Gastrocnemius medialis (tissue), 4 donors: ENCODE data around the gene INPP4B. TPM values are rescaled to one million over a fixed set of nuclear protein-coding genes. Genes with fewer than 3 reads are reported as not detected.

ENCODE experiments used
- ATAC-seq, 2 donors: fragments of 150-250 bp; one replicate each; pipeline ENCODE4 v1.9.1; 2016
- DNase-seq, 2 donors: peaks; one replicate each; pipeline ENCODE4 v3.0.0-alpha.2; 2019
- H3K27ac ChIP-seq, 4 donors: fragments of 200-600 bp; sonication (generic); 1 replicate in 1 of 4; 2 replicates in 3 of 4; pipeline ENCODE4 v1.5.1; 2016 to 2018; ENCODE audit warnings: mild to moderate bottlenecking in 2 of 4, moderate library complexity in 1 of 4
- H3K27me3 ChIP-seq, 3 donors: fragments of 200-600 bp; sonication (generic) in 2 of 3; 1 replicate in 1 of 3; 2 replicates in 2 of 3; pipeline versions ENCODE4 v1.5.1 to v1.6.0; 2016 to 2019; ENCODE audit warnings: mild to moderate bottlenecking in 1 of 3, moderate library complexity in 1 of 3
- H3K36me3 ChIP-seq, 2 donors: fragments of 200-600 bp; sonication (generic) in 1 of 2; one replicate each; pipeline ENCODE4 v1.5.1; 2017 to 2018
- H3K4me1 ChIP-seq, 2 donors: fragments of 200-600 bp; sonication (generic) in 1 of 2; one replicate each; pipeline ENCODE4 v1.5.1; 2016 to 2017; ENCODE audit warnings: mild to moderate bottlenecking in 2 of 2
- H3K4me3 ChIP-seq, 4 donors: fragments of 200-600 bp; sonication (generic) in 3 of 4; 1 replicate in 1 of 4; 2 replicates in 3 of 4; pipeline ENCODE4 v1.5.1; 2016 to 2019; ENCODE audit warnings: mild to moderate bottlenecking in 2 of 4
- H3K9me3 ChIP-seq, 3 donors: fragments of 200-600 bp; sonication (generic) in 2 of 3; 1 replicate in 1 of 3; 2 replicates in 2 of 3; pipeline ENCODE4 v1.5.1; 2016 to 2019
- POLR2A ChIP-seq, 2 donors: fragments of 450-650 bp; IDR thresholded peaks; one replicate each; pipeline ENCODE4 v1.6.1; 2017; ENCODE audit warnings: antibody characterized with exemption in 2 of 2, mild to moderate bottlenecking in 2 of 2, moderate library complexity in 2 of 2
- in situ Hi-C, 4 donors: fragments of 200-750 bp; cut with MboI; loops; one replicate each; pipeline versions ENCODE4 v1.15.0 to v1.8.0; 2017; ENCODE audit warnings: low sequenced_read_pairs in 4 of 4
- intact Hi-C: fragments of 100-400 bp; cut with DNase I; formaldehyde crosslinking; loops from one replicate; pipeline ENCODE4 v1.15.1; 2023; ENCODE audit warnings: low total_unique reads
- total RNA-seq, 4 donors: library from RNA; depleted of rRNA; stranded (reverse); fragments of >200 nt; gene quantifications; one replicate each; pipeline versions ENCODE4 v1.1.0 to v1.2.3, GENCODE V29; 2016
- TF ChIP-seq, protein P1 (sequence below), 5 experiments: fragments of 450-650 bp in 3 of 5; fragments of 200-600 bp in 2 of 5; sonication (generic) in 2 of 5; IDR thresholded peaks in 4 of 5; conservative IDR thresholded peaks in 1 of 5; 1 replicate in 4 of 5; 2 replicates in 1 of 5; pipeline ENCODE4 v1.5.1; 2016 to 2019; ENCODE audit warnings: antibody characterized with exemption in 5 of 5, mild to moderate bottlenecking in 3 of 5, moderate library complexity in 3 of 5

Gene INPP4B
- total RNA-seq, 4 donors from 2014 or later, result 7.5 to 23.6 (median 9.1) TPM

DNA sequence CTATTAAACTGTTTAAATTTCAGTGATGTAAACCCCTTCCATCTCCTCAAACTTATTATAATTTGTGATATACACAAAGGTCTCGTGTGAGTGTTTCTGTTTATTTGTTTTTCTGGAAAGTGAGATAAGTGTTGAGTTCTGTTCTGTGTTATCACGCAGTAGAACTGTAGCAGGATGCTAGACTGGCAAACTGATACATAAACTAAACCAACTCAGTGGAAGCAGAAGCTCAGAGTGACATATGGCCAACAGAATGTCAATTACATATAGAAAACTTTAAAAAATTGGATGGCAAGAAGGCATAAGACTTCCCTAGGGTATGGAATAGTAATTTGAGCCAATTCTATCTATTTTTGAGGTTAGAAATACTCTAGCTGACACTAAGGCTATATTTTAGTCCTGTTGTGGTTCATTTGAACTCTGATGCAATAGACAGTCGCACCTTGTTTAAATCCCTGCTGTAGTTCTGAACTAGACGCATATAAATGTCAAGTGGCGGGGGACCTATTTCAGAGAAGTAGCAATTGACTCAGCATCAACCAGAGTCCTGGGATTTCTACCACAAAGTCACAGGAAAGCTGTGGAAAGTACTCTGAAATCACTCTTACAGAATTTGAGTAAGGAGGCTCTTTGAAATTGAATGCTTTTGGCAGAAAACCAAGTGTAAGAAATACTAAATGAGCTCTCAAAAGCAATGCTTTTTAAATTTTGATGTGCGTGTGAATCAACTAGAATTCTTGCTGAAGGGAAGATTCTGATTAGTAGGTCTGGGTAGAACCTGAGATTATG lies 294.4 kb downstream of the INPP4B start:
- in situ Hi-C loops (no loop called here), intact Hi-C loops (no loop called here)
- Histone ChIP-seq H3K4me3 (no peak overlapping the region), H3K9me3 (no peaks in the 10 kb centered on the region), H3K4me1 (no peaks in the 10 kb centered on the region), H3K27me3 (no peaks in the 10 kb centered on the region), H3K27ac (no peak overlapping the region), H3K36me3 (no peaks in the 10 kb centered on the region)
- ATAC-seq (no peak), DNase-seq (no peak)
- no peak for TF ChIP-seq POLR2A (IDR thresholded peaks at IDR 0.05)
- TF ChIP-seq, protein P1, sequence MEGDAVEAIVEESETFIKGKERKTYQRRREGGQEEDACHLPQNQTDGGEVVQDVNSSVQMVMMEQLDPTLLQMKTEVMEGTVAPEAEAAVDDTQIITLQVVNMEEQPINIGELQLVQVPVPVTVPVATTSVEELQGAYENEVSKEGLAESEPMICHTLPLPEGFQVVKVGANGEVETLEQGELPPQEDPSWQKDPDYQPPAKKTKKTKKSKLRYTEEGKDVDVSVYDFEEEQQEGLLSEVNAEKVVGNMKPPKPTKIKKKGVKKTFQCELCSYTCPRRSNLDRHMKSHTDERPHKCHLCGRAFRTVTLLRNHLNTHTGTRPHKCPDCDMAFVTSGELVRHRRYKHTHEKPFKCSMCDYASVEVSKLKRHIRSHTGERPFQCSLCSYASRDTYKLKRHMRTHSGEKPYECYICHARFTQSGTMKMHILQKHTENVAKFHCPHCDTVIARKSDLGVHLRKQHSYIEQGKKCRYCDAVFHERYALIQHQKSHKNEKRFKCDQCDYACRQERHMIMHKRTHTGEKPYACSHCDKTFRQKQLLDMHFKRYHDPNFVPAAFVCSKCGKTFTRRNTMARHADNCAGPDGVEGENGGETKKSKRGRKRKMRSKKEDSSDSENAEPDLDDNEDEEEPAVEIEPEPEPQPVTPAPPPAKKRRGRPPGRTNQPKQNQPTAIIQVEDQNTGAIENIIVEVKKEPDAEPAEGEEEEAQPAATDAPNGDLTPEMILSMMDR (IDR thresholded peaks at IDR 0.05 in 4 of 5, conservative IDR thresholded peaks at IDR 0.05 in 1 of 5), result no peak

DNA sequence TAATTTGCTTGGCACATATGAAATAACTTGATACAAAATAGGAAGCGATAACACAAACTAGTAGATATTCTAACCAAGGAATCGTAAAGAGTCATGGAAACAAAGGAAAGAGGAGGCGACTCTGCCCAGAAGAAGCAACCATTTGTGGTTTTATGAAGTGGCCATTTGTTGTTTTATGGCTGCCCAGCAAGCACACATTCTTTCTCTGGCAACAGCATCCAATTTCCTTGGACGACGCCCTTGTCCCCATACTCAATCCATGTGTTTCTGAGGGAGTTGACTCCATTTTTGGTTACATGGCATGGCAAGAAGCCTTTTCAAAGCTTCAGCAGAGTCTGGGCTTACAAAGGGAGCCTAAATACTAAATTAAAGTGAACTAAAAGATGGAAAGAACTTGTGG lies 295.1 kb downstream of the INPP4B start:
- Histone ChIP-seq H3K4me1 (no peaks in the 10 kb centered on the region), H3K27ac (no peak overlapping the region), H3K4me3 (no peak overlapping the region), H3K27me3 (no peaks in the 10 kb centered on the region), H3K9me3 (no peaks in the 10 kb centered on the region), H3K36me3 (no peaks in the 10 kb centered on the region)
- in situ Hi-C loops (no loop called here), intact Hi-C loops (no loop called here)
- DNase-seq, result no peak
- TF ChIP-seq POLR2A (IDR thresholded peaks at IDR 0.05), result no peak
- TF ChIP-seq, protein P1 (IDR thresholded peaks at IDR 0.05 in 4 of 5, conservative IDR thresholded peaks at IDR 0.05 in 1 of 5), result no peak
- ATAC-seq, result no peak

DNA sequence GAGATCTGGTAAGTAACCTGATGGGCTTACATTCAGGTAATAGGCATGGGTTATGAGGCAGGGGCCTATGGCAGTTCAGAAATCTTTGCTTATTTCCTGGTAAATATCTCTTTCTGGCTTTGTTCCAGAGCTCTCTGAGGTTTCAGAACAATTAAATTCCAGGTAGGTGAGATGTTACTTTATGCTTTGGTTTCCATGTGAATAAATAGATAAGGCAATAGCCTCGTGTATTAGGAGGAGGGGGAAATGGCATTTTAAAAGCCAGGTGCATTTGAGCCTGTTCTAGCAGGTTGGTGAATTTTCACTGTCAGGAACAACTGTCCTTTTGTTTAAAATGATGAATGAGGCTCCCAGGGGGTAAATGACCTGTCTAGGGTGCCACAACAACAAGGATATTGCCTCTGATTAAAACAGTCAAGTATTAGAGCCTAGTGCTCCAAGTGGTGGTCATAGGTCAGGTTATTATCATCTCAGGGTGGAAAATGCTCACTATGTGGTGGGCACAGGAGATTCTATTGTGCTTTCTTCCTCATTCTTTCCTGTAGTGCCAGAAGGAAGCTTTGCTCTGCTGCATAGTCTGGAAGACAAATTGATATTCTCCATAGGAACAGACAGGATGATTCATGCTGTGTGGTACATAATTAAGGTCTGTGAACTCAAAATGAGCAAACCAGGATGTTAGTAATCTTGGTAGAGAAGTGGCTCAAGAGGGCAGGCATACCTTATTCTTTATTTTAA lies 296.2 kb downstream of the INPP4B start:
- H3K9me3 ChIP-seq, result no peaks in the 10 kb centered on the region
- no peak overlapping the region for H3K27ac ChIP-seq
- no peak for DNase-seq
- no peak overlapping the region for H3K4me3 ChIP-seq
- in situ Hi-C loops (no loop called here), intact Hi-C loops (no loop called here)
- no peaks in the 10 kb centered on the region for H3K27me3 ChIP-seq
- H3K36me3 ChIP-seq, result no peaks in the 10 kb centered on the region
- no peak for TF ChIP-seq POLR2A (IDR thresholded peaks at IDR 0.05)
- TF ChIP-seq, protein P1 (IDR thresholded peaks at IDR 0.05 in 4 of 5, conservative IDR thresholded peaks at IDR 0.05 in 1 of 5), result no peak
- no peaks in the 10 kb centered on the region for H3K4me1 ChIP-seq
- no peak for ATAC-seq

DNA sequence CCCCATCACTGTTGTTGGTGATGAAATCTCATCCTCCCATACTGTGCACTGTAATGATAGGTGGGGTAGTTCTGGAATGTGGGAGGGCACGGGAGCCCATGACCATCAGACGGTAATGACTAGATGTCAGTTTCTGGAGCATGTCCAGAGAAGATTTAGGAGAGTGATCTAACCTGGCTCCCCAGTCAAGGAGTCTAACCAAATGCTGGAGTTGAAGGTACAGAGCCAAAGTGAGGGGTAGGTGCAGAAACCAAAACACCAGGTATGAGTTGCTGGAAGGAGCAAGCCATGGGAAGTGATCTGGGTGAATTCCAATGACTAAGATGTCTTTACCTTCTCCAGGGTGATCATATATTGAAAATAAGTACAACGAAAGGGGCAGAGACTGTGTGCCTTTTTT lies 296.9 kb downstream of the INPP4B start:
- TF ChIP-seq, protein P1 (IDR thresholded peaks at IDR 0.05 in 4 of 5, conservative IDR thresholded peaks at IDR 0.05 in 1 of 5), result no peak
- TF ChIP-seq POLR2A (IDR thresholded peaks at IDR 0.05), result no peak
- intact Hi-C loops, result no loop called here
- no peaks in the 10 kb centered on the region for H3K36me3 ChIP-seq
- no peak for DNase-seq
- H3K27me3 ChIP-seq, result no peaks in the 10 kb centered on the region
- no peaks in the 10 kb centered on the region for H3K9me3 ChIP-seq
- ATAC-seq, result no peak
- H3K27ac ChIP-seq, result no peak overlapping the region
- in situ Hi-C loops, result no loop called here
- H3K4me3 ChIP-seq, result no peak overlapping the region
- H3K4me1 ChIP-seq, result no peaks in the 10 kb centered on the region
